Mucosa of rectum (tissue), 2 donors: ENCODE measurements around the gene STOM.

Experiments
- H3K27ac ChIP-seq, 2 donors: one replicate each; pipeline ENCODE4 v1.7.0; 2013; ENCODE audit warnings: inconsistent platforms in 2 of 2, low read depth in 2 of 2, low read length in 2 of 2
- H3K27me3 ChIP-seq, 2 donors: one replicate each; pipeline ENCODE4 v1.7.0; 2013; ENCODE audit warnings: low read length in 2 of 2; ENCODE audit not compliant: control insufficient read depth in 2 of 2, insufficient read depth in 2 of 2
- H3K36me3 ChIP-seq, 2 donors: one replicate each; pipeline ENCODE4 v1.7.0; 2013; ENCODE audit warnings: low read length in 2 of 2; ENCODE audit not compliant: control insufficient read depth in 2 of 2, insufficient read depth in 2 of 2
- H3K4me1 ChIP-seq, 2 donors: one replicate each; pipeline ENCODE4 v1.7.0; 2013; ENCODE audit warnings: low read length in 2 of 2, mild to moderate bottlenecking in 1 of 2; ENCODE audit not compliant: control insufficient read depth in 2 of 2, insufficient read depth in 2 of 2
- H3K4me3 ChIP-seq, 2 donors: one replicate each; pipeline ENCODE4 v1.7.0; 2013; ENCODE audit warnings: low read length in 2 of 2
- H3K9ac ChIP-seq, 2 donors: one replicate each; pipeline ENCODE4 v1.7.0; 2013; ENCODE audit warnings: low read length in 2 of 2, low read depth in 1 of 2, mild to moderate bottlenecking in 1 of 2
- H3K9me3 ChIP-seq, 2 donors: one replicate each; pipeline ENCODE4 v1.7.0; 2013; ENCODE audit warnings: low read length in 2 of 2; ENCODE audit not compliant: control insufficient read depth in 2 of 2
- donor health status: healthy.
- donor health status: Normal muscosa, but diverticular disease.

Gene STOM

DNA sequence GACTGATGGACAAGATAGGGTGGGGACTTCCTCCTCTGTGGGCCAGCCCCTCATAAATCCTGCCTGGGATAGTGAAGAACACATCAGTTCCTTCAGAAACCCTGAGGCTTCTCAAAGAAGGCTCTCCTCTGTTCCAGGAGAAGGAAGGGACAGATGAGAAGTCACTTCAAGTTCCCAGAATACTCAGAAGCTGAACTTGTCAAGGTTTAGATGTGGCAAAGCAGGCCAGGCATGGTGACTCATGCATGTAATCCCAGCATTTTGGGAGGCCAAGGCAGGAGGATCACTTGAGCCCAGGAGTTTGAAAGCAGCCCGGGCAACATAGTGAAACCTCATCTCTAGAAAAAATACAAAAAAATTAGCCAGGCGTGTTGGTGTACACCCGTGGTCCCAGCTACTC, 38.5 kb downstream of the STOM start:
- Histone ChIP-seq H3K4me3 (no peak overlapping the region), H3K27me3 (no peaks in the 10 kb centered on the region), H3K36me3 (peaks cover 58 to 75% of the 10 kb centered on the region in 2 donors), H3K27ac (peak overlapping the region in 1 of 2 donors; percentile 50), H3K9me3 (no peaks in the 10 kb centered on the region), H3K9ac (no peak overlapping the region), H3K4me1 (peaks cover 2 to 3% of the 10 kb centered on the region in 2 donors)

DNA sequence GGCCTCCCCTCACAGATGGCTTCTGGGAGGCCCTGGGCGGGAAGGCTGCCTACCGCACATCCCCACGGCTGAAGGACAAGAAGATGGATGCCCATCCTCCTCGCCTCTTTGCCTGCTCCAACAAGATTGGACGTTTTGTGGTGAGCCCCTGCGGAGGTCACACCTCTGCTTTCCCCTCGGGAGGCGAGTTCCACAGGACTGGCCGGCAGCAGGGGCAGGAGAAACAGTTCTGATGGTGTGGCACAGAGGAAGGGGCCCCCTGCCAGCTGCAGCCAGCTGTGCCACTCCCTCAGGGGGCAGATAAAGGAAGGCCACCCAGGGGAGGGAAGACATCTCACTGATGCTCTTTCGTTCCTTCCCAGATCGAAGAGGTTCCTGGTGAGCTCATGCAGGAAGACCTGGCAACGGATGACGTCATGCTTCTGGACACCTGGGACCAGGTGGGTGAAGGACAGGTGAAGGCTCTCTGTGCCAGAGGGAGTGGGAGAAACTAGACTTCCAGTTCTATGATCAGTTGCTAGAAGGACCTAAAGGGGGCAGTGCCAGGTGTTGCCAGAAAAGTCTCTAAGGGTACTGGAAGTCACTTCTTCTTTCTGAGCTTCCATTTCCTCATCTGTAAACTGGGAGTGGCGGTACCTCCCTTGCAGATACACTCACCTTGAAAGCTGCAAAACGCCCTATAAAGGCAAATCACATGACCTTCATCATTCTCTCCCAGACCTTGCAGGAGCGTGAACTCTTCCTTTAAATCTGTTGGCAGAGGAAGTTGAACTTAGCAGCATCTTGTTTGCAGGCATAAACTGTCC, 41.0 kb downstream of the STOM start:
- Histone ChIP-seq H3K27ac (peak overlapping the region in 1 of 2 donors; percentile 36), H3K4me1 (peaks cover 2 to 3% of the 10 kb centered on the region in 2 donors), H3K9ac (no peak overlapping the region), H3K36me3 (peaks cover 82 to 88% of the 10 kb centered on the region in 2 donors), H3K27me3 (no peaks in the 10 kb centered on the region), H3K4me3 (no peak overlapping the region), H3K9me3 (no peaks in the 10 kb centered on the region)

DNA sequence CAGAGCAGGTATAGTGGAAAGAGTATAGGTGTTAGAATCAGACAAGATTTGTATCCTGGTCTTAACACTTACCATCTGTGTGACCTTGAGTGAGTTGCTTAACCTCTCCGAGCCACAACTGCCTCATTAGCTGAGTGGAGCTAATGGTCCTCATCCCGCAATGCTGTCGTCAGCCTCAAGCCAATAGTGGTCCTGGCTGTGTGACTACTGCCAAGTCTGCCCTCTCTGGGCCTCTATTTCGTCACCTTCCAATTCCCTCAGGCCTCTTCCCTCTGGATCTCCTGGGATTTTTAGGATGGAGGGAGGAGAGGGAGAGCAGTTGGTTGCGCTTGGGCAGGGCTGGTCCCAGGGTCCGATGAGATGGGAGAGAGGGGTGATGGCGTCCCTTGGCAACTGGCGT, 41.6 kb downstream of the STOM start:
- peak overlapping the region in 1 of 2 donors; percentile 36 for H3K27ac ChIP-seq
- H3K4me1 ChIP-seq, result peaks cover 2 to 3% of the 10 kb centered on the region in 2 donors
- H3K36me3 ChIP-seq, result peaks cover 88 to 90% of the 10 kb centered on the region in 2 donors
- no peaks in the 10 kb centered on the region for H3K27me3 ChIP-seq
- no peak overlapping the region for H3K9ac ChIP-seq
- H3K4me3 ChIP-seq, result no peak overlapping the region
- H3K9me3 ChIP-seq, result no peaks in the 10 kb centered on the region

DNA sequence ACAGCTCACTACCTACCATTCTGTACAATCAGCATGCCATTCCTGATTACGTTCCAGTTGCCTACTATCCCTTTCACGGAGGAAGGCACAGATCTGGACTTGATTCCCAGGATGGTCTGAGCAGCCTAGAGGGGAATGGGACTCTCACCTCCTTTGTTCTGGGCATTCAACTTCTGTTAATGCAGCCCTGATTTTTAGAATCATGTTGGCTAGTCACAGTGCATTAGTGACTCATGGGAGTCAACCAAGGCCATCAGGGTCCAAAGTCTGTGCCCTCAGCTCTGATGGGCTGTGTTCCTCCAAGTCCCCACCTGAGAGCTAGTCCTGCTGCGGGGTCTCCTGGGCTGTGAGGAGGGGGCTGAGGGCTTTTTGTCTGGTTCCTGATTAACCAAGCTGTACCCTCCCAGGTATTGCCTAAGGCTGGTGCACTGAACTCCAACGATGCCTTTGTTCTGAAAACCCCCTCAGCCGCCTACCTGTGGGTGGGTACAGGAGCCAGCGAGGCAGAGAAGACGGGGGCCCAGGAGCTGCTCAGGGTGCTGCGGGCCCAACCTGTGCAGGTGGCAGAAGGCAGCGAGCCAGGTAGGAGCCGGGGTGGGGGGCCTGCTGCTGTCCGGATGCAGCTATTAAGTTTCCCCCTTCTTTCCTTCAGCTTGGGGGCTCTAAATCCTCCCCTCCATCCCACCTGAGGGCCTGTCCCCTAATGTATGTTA, 43.0 kb downstream of the STOM start:
- H3K36me3 ChIP-seq, result peaks cover 84 to 89% of the 10 kb centered on the region in 2 donors
- H3K4me3 ChIP-seq, result no peak overlapping the region
- H3K4me1 ChIP-seq, result peaks cover 1 to 3% of the 10 kb centered on the region in 2 donors
- no peaks in the 10 kb centered on the region for H3K9me3 ChIP-seq
- H3K27ac ChIP-seq, result peak overlapping the region; percentile 75 to 79
- peak overlapping the region; percentile 16 to 24 for H3K9ac ChIP-seq
- H3K27me3 ChIP-seq, result no peaks in the 10 kb centered on the region

DNA sequence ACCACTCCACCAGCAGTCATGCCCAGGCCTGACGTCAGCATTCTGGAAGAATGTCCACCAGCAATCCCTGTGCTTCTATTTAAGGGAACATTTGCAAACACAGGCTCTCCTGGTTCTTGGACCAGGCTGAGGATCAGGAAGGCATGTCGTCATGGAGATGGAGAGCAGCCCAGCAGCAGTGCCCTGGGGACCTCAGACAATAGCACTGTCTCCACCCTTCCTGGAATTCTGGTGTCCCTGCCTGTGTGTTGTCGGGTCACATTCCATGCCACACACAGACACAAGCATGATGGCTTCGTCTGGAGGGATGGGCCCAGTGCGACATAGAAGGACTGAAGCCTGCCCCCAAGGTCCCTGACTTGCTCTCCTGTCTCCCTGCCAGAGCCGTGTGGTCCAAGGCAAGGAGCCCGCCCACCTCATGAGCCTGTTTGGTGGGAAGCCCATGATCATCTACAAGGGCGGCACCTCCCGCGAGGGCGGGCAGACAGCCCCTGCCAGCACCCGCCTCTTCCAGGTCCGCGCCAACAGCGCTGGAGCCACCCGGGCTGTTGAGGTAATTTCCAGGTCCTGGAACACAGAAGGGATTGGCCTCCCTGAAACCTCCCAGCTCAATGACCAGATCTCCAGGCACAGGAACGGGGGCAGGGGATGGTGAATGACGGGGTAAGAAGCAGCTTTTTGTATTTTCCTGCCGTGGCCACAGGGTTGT, 43.8 kb downstream of the STOM start:
- Histone ChIP-seq H3K4me1 (peaks cover under 1 to 3% of the 10 kb centered on the region in 2 donors), H3K27me3 (no peaks in the 10 kb centered on the region), H3K27ac (peak overlapping the region; percentile 75 to 79), H3K9ac (peak overlapping the region in 1 of 2 donors; percentile 16), H3K4me3 (no peak overlapping the region), H3K36me3 (peaks cover 83 to 85% of the 10 kb centered on the region in 2 donors), H3K9me3 (no peaks in the 10 kb centered on the region)

DNA sequence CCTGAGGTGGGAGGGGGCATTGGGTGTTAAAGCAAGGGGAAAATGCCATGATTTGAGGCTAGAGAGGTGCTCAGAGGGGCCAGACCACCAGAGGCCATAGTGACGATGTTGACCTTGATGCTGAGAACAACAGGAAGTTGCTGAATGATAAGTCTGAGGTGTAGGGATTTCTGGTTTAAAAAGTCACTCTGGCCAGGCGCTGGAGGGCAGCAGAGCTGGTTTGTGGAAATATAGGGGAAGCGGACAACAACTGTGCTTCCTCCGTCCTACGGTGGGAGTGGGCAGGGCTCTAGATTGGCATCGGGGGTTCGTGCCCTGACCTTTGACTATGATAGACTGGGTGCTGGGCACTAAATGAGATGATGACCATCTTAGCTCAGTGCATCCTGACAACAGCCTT, 44.7 kb downstream of the STOM start:
- H3K27ac ChIP-seq, result peak overlapping the region; percentile 69 to 79
- H3K4me1 ChIP-seq, result peaks cover 5 to 7% of the 10 kb centered on the region in 2 donors
- H3K9me3 ChIP-seq, result no peaks in the 10 kb centered on the region
- peaks cover 84 to 85% of the 10 kb centered on the region in 2 donors for H3K36me3 ChIP-seq
- H3K27me3 ChIP-seq, result no peaks in the 10 kb centered on the region
- no peak overlapping the region for H3K4me3 ChIP-seq
- no peak overlapping the region for H3K9ac ChIP-seq

DNA sequence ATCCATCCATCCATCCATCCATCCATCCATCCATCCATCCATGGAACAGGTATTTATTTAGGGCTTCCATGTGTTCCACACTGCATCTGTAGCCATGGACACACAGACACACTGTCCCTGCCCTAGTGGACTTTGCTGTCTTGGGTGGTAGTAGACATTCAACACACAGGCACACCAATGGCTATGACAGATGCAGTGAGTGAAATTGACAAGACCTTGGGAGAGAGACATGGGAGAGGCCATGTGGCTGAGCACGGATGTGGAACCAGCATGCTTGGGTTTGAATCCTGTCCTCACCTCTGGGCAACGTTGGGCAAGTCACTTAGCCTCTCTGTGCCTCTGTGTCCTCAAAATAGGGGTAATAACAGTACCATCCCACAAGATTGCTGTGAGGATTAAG, 45.3 kb downstream of the STOM start:
- no peaks in the 10 kb centered on the region for H3K27me3 ChIP-seq
- H3K4me1 ChIP-seq, result peaks cover 5 to 7% of the 10 kb centered on the region in 2 donors
- no peaks in the 10 kb centered on the region for H3K9me3 ChIP-seq
- peaks cover 80 to 81% of the 10 kb centered on the region in 2 donors for H3K36me3 ChIP-seq
- peak overlapping the region; percentile 69 to 79 for H3K27ac ChIP-seq
- no peak overlapping the region for H3K4me3 ChIP-seq
- H3K9ac ChIP-seq, result no peak overlapping the region

DNA sequence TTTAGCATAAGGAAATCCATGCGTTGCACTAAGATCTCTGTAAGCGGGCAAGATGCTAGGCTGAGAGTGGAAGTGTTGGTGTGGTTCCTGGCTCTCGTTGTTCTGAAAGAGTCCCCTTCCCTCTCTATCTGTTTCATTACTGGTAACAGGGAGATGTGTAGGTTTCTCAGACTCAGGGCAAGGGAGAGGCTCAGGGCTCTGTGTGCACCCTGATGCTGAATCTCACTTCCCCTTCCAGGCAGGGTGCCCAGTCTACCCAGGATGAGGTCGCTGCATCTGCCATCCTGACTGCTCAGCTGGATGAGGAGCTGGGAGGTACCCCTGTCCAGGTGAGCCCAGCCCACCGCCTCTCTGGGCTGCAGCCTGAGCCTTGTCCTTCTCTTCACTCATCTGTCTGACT, 45.7 kb downstream of the STOM start:
- Histone ChIP-seq H3K4me1 (peaks cover 5% of the 10 kb centered on the region in 2 donors), H3K9ac (no peak overlapping the region), H3K9me3 (no peaks in the 10 kb centered on the region), H3K4me3 (no peak overlapping the region), H3K27me3 (no peaks in the 10 kb centered on the region), H3K27ac (peak overlapping the region in 1 of 2 donors; percentile 79), H3K36me3 (peaks cover 75 to 79% of the 10 kb centered on the region in 2 donors)

DNA sequence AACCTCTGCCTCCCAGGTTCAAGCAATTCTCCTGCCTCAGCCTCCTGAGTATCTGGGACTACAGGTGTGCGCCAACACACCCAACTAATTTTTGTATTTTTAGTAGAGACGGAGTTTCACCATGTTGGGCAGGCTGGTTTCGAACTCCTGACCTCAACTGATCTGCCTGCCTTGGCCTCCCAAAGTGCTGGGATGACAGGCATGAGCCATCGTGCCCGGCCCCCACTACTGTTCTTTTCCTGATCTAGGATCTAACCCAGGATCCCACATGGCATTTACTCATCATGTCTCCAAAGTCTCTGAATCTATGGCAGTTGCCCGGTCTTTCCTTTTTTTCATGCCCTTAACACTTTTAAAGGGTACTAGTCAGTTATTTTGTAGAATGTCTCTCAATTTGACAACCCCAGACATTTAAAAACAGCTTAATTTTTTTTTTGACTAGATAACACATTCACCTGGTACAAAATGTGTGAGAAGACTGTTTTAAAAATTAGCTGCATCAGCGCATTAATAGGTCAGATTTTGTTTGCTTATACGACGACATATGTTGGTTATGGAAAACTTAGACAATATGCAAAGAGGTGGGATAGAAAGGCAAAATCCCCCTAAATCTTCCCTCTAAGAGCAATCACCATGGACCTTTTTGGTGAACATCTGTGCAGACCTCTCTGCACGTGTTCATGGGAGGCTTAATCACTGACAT, 46.5 kb downstream of the STOM start:
- Histone ChIP-seq H3K4me1 (peaks cover 5% of the 10 kb centered on the region in 2 donors), H3K9ac (no peak overlapping the region), H3K4me3 (no peak overlapping the region), H3K36me3 (peaks cover 75 to 78% of the 10 kb centered on the region in 2 donors), H3K9me3 (no peaks in the 10 kb centered on the region), H3K27ac (no peak overlapping the region), H3K27me3 (no peaks in the 10 kb centered on the region)
